HepG2 (cell line): ENCODE data around the gene WFDC1.

ENCODE experiments used
- BHLHE40 ChIP-seq: IDR thresholded peaks from 2 replicates; pipeline ENCODE4 v1.6.1; 2011; ENCODE audit warnings: low read length, improper control_type of control experiment
- GABPA ChIP-seq, 2 experiments: IDR thresholded peaks; 2 replicates each; pipeline ENCODE4 v1.6.1; 2011 to 2016; ENCODE audit warnings: low read depth in 2 of 2, low read length in 1 of 2, missing biosample characterization in 1 of 2, missing genetic modification characterization in 1 of 2
- MXD4 ChIP-seq: IDR thresholded peaks from 2 replicates; pipeline ENCODE4 v1.6.1; 2016; ENCODE audit warnings: mild to moderate bottlenecking, missing biosample characterization, missing genetic modification reagents
- RAD21 ChIP-seq: fragments of 450-650 bp; formaldehyde crosslinking; IDR thresholded peaks from 2 replicates; pipeline ENCODE4 v1.5.0; 2020; ENCODE audit warnings: mild to moderate bottlenecking
- RBAK ChIP-seq: sonication (generic); formaldehyde crosslinking; IDR thresholded peaks from 2 replicates; pipeline ENCODE4 v1.5.1; 2020; ENCODE audit warnings: mild to moderate bottlenecking, missing genetic modification reagents
- SMC3 ChIP-seq: IDR thresholded peaks from 2 replicates; pipeline ENCODE4 v1.6.1; 2011; ENCODE audit warnings: low read length, improper control_type of control experiment
- SRF ChIP-seq: IDR thresholded peaks from 2 replicates; pipeline ENCODE4 v1.6.1; 2011; ENCODE audit warnings: mild to moderate bottlenecking, low read depth, low read length, moderate library complexity
- TOPORS ChIP-seq: sonication (generic); formaldehyde crosslinking; IDR thresholded peaks from 2 replicates; pipeline ENCODE4 v1.8.0; 2023; ENCODE audit warnings: mild to moderate bottlenecking, missing genetic modification reagents
- ZFP36 ChIP-seq: fragments of 150-350 bp; IDR thresholded peaks from 2 replicates; pipeline ENCODE4 v1.6.1; 2018; ENCODE audit warnings: borderline replicate concordance, low read length, low read depth; ENCODE audit not compliant: partially characterized antibody
- ZNF274 ChIP-seq: sonication (generic); formaldehyde crosslinking; IDR thresholded peaks from 2 replicates; pipeline ENCODE4 v1.5.1; 2020; ENCODE audit warnings: mild to moderate bottlenecking, missing genetic modification reagents
- TF ChIP-seq, protein P1 (sequence below): sonication (generic); formaldehyde crosslinking; IDR thresholded peaks from 2 replicates; pipeline ENCODE4 v1.5.1; 2020; ENCODE audit warnings: mild to moderate bottlenecking, missing genetic modification reagents, moderate library complexity

DNA sequence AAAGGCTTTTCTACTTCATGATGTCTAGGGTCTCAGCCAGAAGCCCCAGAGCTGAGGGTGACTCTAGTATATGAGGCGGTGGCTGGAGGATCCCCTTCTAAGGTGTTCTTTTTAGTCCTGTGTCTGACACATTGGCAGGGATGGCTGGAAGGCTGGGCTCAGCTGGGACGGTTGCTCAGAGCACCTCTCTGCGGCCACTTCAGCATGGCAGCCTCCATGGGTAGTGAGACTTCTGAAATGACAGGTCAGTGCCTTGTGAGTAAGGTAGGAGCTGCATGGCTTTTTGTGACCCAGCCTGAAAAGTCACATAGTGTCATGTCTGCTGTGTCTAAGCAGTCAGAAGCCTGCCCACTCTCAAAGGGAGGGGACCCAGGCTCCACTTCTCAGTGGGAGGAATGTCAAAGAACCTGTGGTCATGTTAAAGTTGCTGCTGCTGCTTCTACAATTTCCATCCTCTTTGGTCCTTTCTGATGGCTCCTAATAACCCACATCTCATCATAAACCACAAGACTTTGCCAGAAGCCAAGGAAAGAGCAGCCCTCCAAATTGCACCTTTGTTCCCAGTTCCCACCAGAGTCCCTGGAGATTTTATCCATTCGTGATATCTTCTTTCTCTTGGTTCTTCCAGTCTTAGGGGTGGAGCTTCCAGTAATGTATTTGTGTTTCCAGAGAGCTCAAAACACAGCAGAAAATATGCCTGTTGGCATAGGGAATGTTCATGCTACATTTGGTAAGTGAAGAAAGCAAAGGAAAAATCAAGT is 39.4 kb upstream of the WFDC1 start:
- TF ChIP-seq ZNF274 (CRISPR knock-in tag) (no peak), ZFP36 (no peak), GABPA (IDR thresholded peaks at IDR 0.05; ENCODE audit: low read depth, low read length) (no peak), GABPA (CRISPR knock-in tag; IDR thresholded peaks at IDR 0.05; ENCODE audit: low read depth) (no peak), MXD4 (CRISPR knock-in tag) (no peak), TOPORS (CRISPR knock-in tag) (no peak), BHLHE40 (no peak), RBAK (CRISPR knock-in tag) (no peak), SRF (no peak), SMC3 (no peak), RAD21 (CRISPR knock-in tag) (no peak)
- TF ChIP-seq, protein P1, sequence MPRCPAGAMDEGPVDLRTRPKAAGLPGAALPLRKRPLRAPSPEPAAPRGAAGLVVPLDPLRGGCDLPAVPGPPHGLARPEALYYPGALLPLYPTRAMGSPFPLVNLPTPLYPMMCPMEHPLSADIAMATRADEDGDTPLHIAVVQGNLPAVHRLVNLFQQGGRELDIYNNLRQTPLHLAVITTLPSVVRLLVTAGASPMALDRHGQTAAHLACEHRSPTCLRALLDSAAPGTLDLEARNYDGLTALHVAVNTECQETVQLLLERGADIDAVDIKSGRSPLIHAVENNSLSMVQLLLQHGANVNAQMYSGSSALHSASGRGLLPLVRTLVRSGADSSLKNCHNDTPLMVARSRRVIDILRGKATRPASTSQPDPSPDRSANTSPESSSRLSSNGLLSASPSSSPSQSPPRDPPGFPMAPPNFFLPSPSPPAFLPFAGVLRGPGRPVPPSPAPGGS (CRISPR knock-in tag): no peak
